ENCODE data around the gene RUFY2. TPM values are rescaled to one million over a fixed set of nuclear protein-coding genes. Genes with fewer than 3 reads are reported as not detected.
"Not testable (repeated sequence)": the region's sequence is repeated elsewhere in the genome, so short reads cannot be mapped to it uniquely, and the experiment has no call there.

The RUFY2 gene
- total and polyA plus RNA-seq, 8 donors: 4.6 to 104 (median 27.6) TPM

DNA sequence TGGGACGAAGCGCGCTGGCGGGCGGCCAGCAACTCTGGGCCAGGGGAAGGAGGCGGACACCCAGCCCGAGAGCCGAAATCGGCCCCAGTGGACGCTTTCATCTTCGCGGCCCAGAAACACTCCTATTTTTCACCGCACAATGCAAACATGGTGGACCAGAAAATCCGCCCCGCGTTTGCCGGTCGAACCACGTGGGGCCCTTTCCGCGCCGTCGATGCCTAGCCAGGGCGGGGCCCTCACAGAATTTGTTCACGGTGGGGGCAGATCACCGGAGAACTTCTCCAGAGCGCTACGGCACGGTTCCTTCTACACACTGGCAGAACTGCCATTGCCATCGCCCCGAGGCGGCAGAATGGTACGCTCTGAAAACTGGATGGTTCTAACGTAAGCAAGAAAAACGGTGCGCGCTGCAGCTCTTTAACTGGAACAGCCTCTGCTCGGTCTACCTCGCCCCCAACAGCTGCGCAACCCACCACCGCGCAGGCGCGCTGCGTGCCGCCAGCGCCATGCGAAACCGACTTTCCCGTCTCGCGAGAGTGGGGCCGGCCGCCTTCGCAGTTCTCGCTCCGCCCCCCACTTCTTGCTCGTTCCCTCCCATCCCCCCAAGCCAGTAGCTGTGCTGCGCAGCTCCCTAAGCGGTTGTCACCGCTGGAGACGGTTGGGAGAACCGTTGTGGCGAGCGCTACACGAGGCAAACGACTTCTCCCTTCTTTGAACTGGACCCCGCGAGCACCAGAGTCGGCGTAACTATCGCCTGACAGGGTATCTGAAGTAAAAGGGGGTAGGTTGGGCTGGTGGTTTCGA is 75.4 kb downstream of the RUFY2 start, which contains the start of gene HNRNPH3:
HNRNPH3 (plus strand) TSS at position 610 of the 804 bp plus-strand sequence. CDS start 5,158 bp downstream, outside the sequence.
- WGBS, 5 donors: 0% methylated on average over 43 to 73 of the region's 73 CpGs
- peaks cover 29 to 66% (median 49%) of the 10 kb centered on the region in 4 donors for H3K4me1 ChIP-seq
- no peaks in the 10 kb centered on the region for H3K36me3 ChIP-seq
- H3K4me3 ChIP-seq: peak within 1 kb of the TSS; percentile 85 to 98 (median 94)
- intact Hi-C loops (cut with DNase I; ENCODE audit: low total_unique reads): loop anchor here (10.0 kb wide), 1 partner anchor 257 kb away; the partner anchor contains the start of gene HERC4
- peak; percentile 99 to 100 for DNase-seq
- no peaks in the 10 kb centered on the region for H3K27me3 ChIP-seq
- TF ChIP-seq, protein P1, sequence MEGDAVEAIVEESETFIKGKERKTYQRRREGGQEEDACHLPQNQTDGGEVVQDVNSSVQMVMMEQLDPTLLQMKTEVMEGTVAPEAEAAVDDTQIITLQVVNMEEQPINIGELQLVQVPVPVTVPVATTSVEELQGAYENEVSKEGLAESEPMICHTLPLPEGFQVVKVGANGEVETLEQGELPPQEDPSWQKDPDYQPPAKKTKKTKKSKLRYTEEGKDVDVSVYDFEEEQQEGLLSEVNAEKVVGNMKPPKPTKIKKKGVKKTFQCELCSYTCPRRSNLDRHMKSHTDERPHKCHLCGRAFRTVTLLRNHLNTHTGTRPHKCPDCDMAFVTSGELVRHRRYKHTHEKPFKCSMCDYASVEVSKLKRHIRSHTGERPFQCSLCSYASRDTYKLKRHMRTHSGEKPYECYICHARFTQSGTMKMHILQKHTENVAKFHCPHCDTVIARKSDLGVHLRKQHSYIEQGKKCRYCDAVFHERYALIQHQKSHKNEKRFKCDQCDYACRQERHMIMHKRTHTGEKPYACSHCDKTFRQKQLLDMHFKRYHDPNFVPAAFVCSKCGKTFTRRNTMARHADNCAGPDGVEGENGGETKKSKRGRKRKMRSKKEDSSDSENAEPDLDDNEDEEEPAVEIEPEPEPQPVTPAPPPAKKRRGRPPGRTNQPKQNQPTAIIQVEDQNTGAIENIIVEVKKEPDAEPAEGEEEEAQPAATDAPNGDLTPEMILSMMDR (IDR thresholded peaks at IDR 0.05): peak in 1 of 7 experiments; percentile 14
- TF ChIP-seq POLR2A (IDR thresholded peaks at IDR 0.05) (peak in 2 of 4 donors; percentile 97 to 99), EP300 (IDR thresholded peaks at IDR 0.05) (no peak), POLR2AphosphoS5 (IDR thresholded peaks at IDR 0.05) (peak in 2 of 3 donors; percentile 100)
- no peaks in the 10 kb centered on the region for H3K9me3 ChIP-seq
- peak within 1 kb of the TSS; percentile 93 to 100 (median 99) for H3K27ac ChIP-seq

DNA sequence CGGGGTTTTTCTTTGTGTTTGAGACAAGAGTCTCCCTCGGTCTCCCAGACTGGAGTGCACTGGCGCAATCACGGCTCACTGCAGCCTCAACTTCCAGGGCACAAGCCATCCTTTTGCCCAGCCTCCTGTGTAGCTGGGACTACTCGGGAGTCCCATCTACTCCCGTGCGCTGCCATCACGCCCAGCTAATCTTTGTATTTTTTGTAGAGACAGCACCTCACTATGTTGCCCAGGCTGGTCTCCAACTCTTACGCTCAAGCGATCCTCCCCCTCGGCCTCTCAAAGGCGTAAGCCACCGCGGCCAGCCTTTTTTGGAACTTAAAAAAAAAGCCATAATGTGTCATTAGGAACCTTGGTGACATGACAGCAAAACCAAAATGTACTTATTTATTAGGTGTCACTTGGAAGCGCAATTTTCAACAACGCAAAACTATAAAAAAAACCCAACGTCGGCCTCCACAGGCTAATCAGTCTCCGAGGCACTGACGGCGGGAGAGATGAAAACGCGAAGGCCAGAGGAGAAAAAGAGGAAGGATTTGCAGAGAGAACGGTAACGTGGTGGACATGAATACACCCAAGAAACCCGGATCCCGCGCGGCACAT is 76.1 kb downstream of the RUFY2 start:
- H3K27ac ChIP-seq: peak overlapping the region; percentile 93 to 100 (median 99)
- peaks cover 23 to 59% (median 43%) of the 10 kb centered on the region in 4 donors for H3K4me1 ChIP-seq
- H3K27me3 ChIP-seq: no peaks in the 10 kb centered on the region
- no peak for TF ChIP-seq POLR2AphosphoS5 (IDR thresholded peaks at IDR 0.05)
- H3K9me3 ChIP-seq: no peaks in the 10 kb centered on the region
- no peaks in the 10 kb centered on the region for H3K36me3 ChIP-seq
- WGBS, 5 donors: 15 to 30% (median 20%) methylated on average over 29 of the region's 29 CpGs
- peak overlapping the region; percentile 85 to 98 (median 94) for H3K4me3 ChIP-seq
- intact Hi-C loops (cut with DNase I; ENCODE audit: low total_unique reads): loop anchor here (10.0 kb wide), 1 partner anchor 256 kb away; the partner anchor contains the start of gene HERC4
- peak in 1 of 2 donors; percentile 71 for DNase-seq

DNA sequence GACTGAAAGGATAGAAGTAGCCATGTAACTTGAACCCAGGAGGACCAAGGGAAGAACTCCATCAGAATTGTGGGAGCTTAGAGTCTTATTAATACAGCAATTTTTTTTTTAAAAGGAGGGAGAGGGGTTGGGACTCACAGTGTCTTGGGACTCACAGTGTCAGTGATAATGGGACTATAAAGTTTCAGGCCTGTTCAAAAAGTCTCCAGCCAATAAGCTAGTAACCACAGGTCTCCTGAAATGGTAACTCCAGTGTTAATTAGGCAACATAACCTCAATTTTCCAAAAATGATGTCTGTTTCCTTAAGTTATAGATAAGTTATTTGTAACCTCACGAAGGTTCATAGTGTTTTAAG is 77.6 kb downstream of the RUFY2 start:
- no peaks in the 10 kb centered on the region for H3K27me3 ChIP-seq
- intact Hi-C loops (cut with DNase I; ENCODE audit: low total_unique reads): no loop called here
- H3K36me3 ChIP-seq: no peaks in the 10 kb centered on the region
- TF ChIP-seq POLR2AphosphoS5 (IDR thresholded peaks at IDR 0.05) (no peak), EP300 (IDR thresholded peaks at IDR 0.05) (no peak), POLR2A (IDR thresholded peaks at IDR 0.05) (no peak)
- TF ChIP-seq, protein P1 (IDR thresholded peaks at IDR 0.05): no peak
- WGBS, 5 donors: 79 to 94% (median 88%) methylated on average over 1 of the region's 1 CpG
- peak overlapping the region in 4 of 5 donors; percentile 59 to 100 (median 87) for H3K27ac ChIP-seq
- H3K4me3 ChIP-seq: no peak overlapping the region
- peaks cover 17 to 45% (median 30%) of the 10 kb centered on the region in 4 donors for H3K4me1 ChIP-seq
- DNase-seq: no peak
- H3K9me3 ChIP-seq: no peaks in the 10 kb centered on the region

DNA sequence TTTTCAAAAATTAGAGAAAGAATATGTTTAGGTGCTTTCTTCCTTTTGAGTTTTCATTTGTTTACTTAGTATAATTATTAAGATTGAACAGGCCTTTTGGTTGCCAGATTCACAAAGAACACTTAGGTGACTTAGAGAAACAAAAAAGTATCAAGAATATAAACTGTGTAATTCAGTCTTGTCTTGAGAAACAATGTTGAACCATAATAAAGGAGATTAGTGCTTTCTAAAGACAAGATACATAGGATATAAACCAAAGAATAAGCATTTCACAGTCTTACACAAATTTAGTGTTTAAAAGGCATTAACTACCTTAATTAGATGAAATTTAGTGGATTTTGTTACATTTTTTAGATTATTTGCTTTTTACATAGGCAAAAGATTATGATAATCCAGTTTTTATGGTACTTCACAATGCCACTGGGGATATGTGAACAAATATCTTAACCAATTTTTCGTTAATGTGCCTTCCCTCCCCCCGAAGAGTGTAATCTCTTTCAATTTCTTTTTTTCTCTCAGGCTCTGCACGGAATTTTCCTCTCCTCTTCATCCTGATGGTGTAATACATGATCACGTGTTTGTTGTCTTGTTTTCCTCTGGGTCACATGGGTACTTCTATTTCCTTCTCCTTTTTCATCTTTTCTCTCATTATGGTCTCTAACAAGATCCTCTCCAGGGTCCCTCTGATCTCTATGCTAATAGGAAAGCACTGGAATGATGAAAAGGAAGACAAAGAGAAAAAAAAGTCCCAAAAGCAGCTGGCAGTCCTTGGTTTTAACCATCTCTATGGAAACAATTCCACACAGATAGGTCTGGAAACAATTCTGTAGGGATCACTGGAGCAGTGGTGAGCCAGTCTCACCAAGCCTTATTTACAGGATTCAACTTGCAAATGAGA is 78.9 kb downstream of the RUFY2 start:
- Histone ChIP-seq H3K27ac (peak overlapping the region in 4 of 5 donors; percentile 59 to 100 (median 87)), H3K36me3 (no peaks in the 10 kb centered on the region), H3K9me3 (no peaks in the 10 kb centered on the region), H3K4me3 (peak overlapping the region in 1 of 4 donors; percentile 10), H3K27me3 (no peaks in the 10 kb centered on the region), H3K4me1 (peaks cover 17 to 35% (median 25%) of the 10 kb centered on the region in 4 donors)
- WGBS, 5 donors: 22 to 38% (median 30%) methylated on average over 4 of the region's 4 CpGs
- peak in 1 of 2 donors; percentile 61 for DNase-seq
- intact Hi-C loops (cut with DNase I; ENCODE audit: low total_unique reads): no loop called here
- TF ChIP-seq POLR2AphosphoS5 (IDR thresholded peaks at IDR 0.05) (no peak), EP300 (IDR thresholded peaks at IDR 0.05) (no peak), POLR2A (IDR thresholded peaks at IDR 0.05) (no peak)

DNA sequence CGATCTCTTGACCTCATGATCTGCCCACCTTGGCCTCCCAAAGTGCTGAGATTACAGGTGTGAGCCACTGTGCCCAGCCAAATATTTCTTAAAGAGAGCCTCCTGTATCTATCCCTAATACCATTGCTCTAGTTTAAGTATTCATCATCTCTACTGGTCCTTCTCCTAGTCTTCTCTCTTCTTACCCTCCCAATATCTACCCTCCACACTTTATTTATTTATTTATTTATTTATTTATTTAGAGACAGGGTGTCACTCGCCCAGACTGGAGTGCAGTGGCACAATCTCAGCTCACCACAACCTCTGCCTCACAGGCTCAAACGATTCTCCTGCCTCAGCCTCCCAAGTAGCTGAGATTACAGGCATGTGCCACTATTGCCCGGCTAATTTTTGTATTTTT is 82.7 kb downstream of the RUFY2 start:
- H3K4me3 ChIP-seq; intact Hi-C loops (cut with DNase I; ENCODE audit: low total_unique reads): not testable (repeated sequence)
- 91 to 96% (median 95%) methylated on average over 4 of the region's 4 CpGs for WGBS, 5 donors

More for the DNA sequence above, 82.7 kb downstream of the RUFY2 start:
- H3K36me3 ChIP-seq, H3K27ac ChIP-seq, H3K27me3 ChIP-seq, DNase-seq, H3K9me3 ChIP-seq: not testable (repeated sequence)
- H3K4me1 ChIP-seq: peaks cover 8 to 21% (median 14%) of the 10 kb centered on the region in 4 donors

All from stomach (tissue), 9 donors.